HEK293T (cell line): ENCODE measurements around the gene TMEM38A.

Source experiments
- ARNT ChIP-seq: fragments of 450-650 bp; IDR thresholded peaks from 2 replicates; pipeline ENCODE4 v1.6.1; 2017; ENCODE audit warnings: mild to moderate bottlenecking
- FOXM1 ChIP-seq: fragments of 450-650 bp; IDR thresholded peaks from 2 replicates; pipeline ENCODE4 v1.6.1; 2017; ENCODE audit warnings: mild to moderate bottlenecking, borderline replicate concordance
- LEF1 ChIP-seq: fragments of 450-650 bp; IDR thresholded peaks from 2 replicates; pipeline ENCODE4 v1.6.1; 2017; ENCODE audit warnings: mild to moderate bottlenecking, borderline replicate concordance
- PKNOX1 ChIP-seq: fragments of 450-650 bp; IDR thresholded peaks from 2 replicates; pipeline ENCODE4 v1.6.1; 2016
- SUZ12 ChIP-seq: fragments of 450-650 bp; IDR thresholded peaks from 2 replicates; pipeline ENCODE4 v1.6.1; 2016; ENCODE audit warnings: mild to moderate bottlenecking

- no peak for TF ChIP-seq LEF1
- TF ChIP-seq SUZ12 = no peak
- no peak for TF ChIP-seq FOXM1
- TF ChIP-seq PKNOX1 = no peak
- TF ChIP-seq ARNT = no peak
These were observed 77.0 kb downstream of the TMEM38A start for GRCh38 chr19:16737911-16738310.
